HK-2 (cell line): ENCODE measurements around the gene SPINK6.

Experiments
- DNase-seq: peaks from one replicate; pipeline ENCODE4 v3.0.0-alpha.2; 2018; ENCODE audit not compliant: unreplicated experiment

SPINK6 gene, protein sequence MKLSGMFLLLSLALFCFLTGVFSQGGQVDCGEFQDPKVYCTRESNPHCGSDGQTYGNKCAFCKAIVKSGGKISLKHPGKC

DNA sequence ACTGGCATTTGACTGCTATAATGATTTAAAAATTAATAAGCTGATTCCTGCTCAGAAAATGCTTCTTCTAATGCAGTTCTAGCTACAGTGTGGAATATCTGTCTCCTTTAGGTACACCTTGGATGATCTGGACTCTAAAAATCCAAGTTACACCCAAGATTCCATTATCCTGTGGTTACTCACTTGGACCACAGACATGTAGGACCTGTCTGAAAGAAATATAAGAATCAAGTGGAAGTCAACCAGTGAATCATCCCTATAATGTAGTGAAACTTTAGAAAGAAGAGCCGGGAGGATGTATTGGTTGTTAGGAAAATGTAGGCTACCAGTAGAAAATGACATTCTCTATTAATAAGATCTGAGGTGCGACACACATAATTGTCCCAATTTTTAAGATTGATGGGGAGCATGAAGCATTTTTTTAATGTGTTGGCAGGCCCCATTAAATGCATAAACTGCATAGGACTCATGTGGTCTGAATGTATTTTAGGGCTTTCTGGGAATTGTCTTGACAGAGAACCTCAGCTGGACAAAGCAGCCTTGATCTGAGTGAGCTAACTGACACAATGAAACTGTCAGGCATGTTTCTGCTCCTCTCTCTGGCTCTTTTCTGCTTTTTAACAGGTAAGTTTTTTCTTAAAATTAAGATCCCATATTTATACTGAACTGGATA, at the start of gene SPINK6:
Gene SPINK6, plus strand, starts transcription at position 512 of the 673 bp plus-strand sequence. Its CDS starts 55 bp downstream, at position 567.
- DNase-seq = no peak

DNA sequence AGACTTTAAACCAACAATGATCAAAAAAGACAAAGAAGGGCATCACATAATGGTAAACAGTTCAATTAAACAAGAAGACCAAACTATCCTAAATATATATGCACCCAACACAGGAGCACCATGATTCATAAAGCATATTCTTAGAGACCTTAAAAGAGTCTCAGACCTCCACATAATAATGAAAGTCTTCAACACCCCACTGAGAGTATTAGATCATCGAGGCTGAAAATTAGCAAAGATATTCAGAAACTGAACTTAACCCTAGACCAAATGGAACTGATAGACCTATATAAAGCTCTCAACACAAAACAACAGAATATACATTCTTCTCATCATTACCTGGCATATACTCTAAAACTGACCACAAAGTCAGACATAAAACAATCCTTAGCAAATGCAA, 46.2 kb upstream of the SPINK6 start:
- DNase-seq = no peak

DNA sequence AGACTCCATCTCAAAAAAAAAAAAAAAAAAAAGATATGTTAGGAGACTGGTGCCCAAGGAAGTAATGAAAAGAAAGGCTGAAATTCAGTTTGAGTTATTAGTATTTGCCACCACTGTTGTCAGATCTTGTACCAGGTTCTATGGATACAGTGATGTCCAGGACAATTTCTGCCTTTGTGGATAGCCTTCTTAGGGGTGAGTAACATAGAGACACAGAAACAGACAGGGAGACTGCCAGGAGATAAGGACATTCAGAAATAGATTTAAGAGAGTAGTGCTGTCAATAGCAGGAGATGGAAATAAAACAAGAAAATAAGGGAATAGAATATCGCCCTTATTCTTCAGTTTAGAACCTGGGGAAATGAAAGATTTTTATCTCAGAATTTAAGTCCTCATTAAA, 40.8 kb upstream of the SPINK6 start:
- DNase-seq = no peak

DNA sequence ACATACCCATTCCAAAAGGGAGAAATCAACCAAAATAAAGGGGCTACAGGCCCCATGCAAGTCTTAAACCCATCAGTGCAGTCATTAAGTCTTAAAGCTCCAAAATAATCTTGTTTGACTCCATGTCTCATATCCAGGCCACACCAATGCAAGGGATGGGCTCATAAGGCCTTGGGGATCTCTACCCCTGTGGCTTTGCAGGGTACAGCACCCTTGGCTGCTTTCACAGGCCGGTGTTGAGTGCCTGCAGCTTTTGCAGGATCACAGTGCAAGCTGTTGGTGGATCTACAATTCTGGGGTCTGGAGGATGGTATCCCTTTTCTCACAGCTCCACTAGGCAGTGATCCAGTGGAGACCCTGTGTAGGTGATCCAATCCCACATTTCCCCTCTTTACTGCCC, 39.5 kb upstream of the SPINK6 start:
- DNase-seq = no peak

DNA sequence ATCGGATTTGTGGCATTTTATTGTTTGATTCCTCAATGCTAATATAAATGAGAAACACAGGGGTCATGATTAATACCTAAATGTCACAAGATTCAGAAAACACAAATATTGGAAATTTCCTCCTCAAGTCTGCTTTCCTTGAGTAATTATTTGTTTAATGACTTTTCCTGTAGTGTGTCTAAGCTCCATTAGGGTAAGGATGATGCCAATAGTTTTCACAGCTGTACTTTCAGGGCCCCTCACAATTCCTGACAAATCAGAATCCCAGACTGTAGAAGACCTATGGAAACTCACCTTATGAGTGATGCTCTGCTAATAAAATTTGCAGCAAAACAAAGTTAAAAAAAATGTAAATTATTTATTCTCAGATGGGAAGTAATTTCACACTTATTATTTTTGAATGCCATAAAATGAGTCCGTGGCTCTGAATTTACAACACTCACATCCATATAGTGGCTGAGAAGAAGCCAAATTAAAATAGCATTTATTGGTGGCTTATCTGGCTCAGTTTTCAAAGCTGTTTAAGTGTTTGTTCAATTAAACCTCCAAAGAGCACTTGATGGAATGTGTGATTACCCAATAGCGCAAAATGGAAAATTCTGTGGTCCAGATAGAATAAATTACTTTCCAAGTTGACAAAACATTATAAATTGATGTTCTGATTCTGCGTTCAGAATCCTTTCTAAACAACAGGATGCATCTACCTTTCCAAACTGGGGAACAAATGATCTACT, 36.1 kb upstream of the SPINK6 start:
- DNase-seq = no peak

DNA sequence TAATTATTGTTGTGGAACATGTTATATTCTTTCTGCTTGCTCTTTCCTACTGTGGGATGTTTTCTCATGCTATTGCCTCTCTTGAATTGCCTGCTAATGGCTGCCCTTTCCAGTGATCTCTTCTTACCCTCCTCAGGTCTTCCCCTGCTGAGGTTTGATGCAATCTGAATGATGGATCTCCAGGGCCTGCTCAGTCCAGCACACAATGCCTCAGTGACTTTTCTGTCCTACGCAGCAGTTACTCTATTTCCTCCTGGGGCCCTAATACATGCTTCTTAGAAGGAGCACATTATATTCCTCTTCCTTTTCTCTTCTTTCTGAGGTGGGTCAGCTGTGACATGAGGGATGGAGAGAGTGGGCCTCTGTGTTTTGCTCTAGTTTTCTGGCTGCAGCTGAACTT, 34.6 kb upstream of the SPINK6 start, which contains the start of gene SPINK14:
Gene SPINK14, plus strand, starts transcription at position 301 of the 400 bp plus-strand sequence. CDS start 1,187 bp downstream, outside the sequence.
- DNase-seq = no peak

DNA sequence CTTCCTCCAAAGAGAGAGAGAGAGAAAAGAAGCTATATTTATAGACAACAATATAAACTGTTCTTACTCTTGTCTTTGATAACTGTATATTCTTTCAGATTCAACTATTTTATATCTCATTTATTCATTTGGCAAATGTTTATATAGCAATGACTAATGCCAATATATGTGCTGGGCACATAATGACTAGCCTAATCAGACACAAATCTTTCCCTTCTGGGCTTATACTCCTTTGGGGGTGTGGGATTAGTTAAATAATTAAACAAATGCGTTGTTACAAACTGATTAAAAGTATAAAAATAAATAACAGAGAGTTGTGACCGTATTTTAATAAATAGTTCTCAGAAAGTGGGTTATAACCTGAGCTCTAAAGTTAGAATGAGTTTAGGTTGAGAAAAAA, 30.5 kb upstream of the SPINK6 start:
- no peak for DNase-seq

DNA sequence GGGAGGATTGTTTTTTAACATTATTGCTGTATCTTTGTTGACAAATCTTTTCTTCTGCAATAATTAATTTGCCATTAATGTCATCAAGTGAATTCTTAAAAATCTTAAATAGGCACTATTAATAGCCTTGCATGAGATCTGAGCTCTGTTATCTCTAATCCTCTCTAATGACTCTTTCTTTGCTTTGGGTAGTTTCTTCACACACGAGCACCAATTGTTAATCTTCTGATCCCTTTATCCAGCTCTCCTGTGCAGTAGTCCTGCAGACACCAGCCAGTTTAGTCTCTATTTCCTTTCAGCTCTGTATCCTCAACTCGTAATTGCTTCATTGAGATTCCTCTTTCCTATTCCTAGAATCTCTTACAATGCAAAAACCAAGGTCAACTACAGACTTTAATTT, 26.4 kb upstream of the SPINK6 start:
- DNase-seq = no peak

DNA sequence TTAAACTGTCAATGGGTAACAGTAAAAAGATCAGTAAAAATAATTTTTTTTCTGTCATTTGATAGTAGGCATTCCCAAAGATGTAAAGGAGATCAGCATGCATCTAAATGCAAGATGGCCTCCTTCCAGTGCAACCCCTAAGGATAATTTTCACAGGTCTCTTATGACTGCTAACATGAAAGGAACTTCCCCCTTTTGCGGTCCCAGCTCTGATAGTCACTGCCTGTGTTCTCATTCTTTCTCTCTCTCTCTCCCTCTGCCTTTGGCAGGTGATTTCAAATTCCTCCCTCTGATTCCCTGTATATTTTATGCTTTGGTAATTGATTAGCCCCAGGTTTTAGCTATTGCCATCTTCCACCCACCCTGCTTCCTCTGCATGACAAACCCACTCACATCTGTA, 25.6 kb upstream of the SPINK6 start:
- no peak for DNase-seq

DNA sequence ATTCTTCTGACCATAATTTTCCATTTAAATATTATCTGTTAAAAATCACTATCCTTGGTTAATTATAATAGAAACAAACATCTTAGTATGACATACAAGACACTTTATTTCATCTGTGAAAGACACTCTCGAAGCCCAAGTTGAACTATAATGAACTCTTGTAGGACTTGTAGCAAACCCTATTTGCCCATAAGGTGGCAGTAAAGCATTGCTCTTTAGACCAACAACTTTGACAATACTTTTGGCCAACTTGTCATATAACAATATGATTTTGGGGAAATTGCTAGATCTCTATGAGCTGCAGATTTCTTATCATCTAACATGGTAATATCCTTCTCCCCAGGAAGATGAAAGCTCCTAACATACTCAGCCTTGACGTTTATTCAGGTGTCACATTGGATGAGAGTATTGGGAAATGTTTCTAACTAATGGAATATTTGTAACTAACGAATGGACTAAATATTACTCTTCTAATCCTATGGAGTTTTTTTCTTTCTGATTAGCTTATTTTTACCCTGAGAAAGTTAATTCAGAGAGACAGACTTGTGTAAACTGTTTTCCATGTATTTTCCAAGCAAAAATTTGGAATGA, 23.5 kb upstream of the SPINK6 start:
- no peak for DNase-seq

DNA sequence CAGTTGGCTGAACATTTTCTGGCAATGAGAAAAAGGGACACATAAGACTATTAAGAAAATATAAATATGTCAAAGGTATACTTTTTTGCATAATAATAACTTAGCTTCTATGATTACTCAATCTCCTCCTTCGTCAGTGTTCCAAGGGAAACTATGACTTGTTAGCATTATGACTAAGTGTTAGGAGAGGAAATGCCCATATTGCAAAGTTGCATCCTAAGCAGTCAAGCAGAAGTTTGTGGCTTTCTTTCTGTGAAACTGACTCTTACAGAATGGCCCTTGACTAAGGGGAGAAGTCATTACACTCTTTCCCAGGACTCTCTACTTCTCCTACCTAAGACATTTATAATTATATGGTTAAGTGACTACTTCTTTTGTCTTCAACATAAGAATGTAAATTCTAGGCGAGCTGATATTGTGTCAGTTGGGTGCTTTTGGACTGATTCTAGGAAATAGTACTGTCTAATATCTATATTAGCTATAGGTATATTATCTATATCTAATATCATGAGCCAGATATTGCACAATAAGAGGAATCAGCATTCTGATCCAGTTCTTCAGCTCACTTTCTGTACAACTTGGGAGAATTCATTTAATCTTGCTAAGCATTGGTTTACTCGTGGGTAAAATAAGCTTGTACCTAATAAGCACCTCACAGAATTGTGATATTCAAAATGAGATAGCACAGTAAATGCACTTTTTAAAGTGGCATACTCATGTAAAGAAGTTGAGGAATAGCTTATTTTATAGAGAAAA, 16.4 kb upstream of the SPINK6 start:
- no peak for DNase-seq

DNA sequence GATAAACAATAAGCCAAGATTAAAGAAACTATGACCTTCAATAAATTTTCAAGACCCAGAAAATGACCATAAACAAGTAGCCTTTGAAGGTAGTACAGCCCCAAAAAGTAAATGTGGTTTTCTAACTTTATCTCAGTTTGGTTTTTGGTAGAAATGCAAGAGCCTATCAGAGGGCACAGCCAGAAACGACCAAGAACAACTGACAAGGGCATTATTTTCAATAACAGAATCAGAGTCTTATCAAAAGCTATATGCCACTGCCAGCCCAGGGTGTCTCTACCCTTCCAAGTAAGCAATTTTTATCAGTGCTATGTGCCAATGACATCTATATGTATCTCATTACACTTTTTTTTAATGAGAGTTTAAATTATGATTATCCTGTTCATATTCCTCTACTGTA, 11.8 kb upstream of the SPINK6 start:
- DNase-seq = no peak

DNA sequence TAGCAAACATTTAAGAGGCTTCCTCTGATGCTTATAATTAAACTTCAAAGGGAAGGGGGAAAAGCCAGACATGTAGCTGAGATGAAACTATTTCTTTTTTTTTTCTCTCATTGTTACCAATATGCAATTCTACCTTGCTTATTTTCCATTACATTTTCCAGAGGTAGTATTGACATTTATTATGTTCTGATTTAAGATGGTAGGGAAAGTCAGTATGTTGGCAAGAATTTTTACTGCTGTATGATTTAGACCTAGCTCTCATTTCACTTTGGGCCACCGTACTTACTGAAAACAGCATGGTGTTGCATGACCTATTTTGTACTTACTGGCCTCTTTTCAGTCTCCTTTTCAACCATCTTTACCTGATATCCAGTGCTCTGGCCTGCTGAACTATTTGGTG, 9.6 kb upstream of the SPINK6 start:
- no peak for DNase-seq

DNA sequence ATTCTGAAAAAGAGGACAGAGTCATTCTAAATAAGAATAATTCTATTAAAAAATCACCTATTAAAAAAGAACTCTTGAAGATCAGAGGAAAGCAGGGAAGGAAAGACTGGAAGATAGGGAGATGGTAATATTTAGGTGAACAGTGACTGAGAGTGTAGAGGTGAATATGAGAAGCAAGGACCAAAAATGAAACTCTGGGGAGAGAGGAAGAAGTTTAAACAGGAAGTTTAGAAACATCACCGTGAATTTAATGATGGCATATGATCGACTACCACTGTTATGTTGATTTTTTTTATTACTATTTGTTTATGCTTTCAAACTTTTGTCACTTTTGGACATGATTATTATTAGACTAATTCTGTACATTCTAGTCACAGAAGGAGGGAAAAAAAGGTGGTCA, 1.7 kb upstream of the SPINK6 start:
- DNase-seq = no peak

DNA sequence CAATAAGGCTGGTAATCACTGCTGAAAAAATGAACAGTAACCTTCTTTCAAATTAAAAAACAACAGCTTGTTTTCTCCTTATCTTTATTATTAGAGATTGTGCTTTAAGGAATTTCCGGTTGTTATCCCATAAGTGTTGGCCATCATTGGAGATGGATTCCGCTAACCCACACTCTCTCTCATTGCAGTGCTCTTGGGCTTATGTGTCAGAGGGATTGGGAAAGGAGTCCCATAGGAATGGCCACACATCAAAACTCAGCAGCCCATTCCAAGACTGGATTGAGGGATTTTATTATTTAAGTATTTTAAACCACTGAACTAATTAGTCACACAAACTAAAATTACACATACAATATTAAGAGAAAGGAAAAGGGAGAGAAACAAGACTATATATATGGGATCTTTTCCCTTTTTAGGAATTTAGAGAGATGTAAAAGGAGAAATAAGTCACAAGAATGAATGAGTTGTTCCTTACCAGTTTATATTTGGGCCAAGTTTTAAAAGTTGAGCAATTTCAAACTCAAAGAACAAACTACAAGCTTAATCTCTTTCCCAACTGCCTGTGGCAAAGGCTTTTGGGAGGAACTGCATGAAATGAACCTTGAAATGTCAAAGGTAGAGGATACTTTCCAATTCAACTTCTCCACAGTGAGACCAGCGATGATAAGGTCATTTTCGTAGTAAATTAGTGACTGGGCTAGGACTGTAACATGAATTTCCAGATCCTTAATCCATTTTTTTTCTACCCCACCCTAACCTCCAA, 2.4 kb downstream of the SPINK6 start:
- DNase-seq = no peak

DNA sequence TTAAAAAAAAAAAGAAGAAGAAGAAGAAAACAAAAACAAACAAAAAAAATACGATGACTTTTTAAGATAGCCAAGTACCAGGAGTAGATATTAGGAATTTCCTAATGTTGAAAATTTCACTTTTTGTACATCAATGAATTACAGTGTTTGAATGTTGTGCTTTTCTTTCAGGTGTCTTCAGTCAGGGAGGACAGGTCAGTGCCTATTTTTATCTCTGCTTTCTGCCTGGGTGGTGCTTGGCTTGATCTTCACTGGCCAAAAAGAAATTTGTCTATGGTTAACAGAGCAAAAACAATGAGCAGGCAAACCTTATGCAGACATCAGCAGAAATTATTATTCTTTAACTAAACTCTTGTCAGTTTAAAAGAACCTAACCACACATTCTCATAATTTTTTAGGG, 3.0 kb downstream of the SPINK6 start:
- DNase-seq = no peak

DNA sequence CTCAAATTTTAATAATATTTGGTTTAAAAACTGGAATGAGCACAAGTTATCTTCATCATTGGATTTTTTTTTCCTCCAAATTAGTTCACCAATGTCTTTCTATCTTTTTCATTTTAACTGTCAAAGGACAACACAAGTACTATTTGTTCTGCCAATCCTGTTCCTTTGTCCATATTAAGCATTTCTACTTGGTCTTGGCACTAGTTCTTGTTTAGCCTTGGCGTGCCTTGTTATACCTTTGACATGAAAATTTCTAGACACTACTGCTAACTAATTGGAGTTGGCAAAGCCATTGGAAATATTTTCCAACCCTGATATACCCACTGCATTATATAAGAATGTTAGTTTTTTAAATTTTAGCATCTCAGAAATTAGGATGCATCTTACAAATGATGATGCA, 3.8 kb downstream of the SPINK6 start:
- no peak for DNase-seq

DNA sequence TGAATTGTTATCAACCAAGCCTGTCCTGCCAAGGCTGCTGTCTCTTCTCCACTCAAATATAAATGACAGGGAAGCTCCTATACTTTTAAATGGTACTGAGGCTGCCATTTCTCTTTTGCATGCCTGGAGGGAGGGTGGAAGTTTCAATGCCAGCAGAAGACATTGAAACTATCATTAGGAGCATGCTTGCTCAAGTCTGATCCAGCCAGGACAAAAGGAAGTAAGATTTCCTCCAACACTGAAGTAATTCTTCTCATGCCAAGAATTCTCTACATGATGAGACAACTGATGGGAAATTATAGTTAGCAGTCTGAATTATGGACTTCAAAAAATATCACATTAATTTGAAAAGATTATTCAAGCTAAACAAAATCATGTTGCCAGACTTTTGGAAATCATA, 5.4 kb downstream of the SPINK6 start:
- no peak for DNase-seq

DNA sequence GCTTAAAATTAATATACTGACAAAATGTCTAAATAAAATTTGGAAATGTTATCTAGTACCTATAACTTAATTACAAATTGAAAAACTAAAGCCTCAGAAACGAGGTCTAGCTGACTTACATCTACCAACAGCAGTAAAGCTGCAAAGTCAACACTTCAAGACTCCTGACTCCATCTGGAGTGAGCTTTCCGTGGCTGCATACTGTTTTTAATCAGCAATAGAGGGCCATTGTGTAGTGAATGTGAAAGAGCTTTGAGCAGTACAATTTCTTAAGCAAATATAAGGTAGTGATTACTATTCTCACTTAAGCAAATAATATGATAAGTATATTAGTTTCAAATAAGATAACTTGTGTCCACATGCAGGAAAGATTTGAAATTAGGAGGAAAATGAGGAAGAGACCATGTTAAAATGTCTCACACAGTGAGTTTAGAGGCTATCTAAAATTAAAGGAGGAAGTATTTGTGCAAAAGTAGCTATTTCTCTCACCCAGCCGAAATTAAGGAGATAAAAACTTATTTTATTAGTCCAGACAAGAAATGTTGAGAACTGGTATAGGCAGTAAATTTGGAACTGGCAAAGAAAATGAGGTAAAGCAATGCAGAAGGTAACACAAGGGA, 6.4 kb downstream of the SPINK6 start:
- no peak for DNase-seq

DNA sequence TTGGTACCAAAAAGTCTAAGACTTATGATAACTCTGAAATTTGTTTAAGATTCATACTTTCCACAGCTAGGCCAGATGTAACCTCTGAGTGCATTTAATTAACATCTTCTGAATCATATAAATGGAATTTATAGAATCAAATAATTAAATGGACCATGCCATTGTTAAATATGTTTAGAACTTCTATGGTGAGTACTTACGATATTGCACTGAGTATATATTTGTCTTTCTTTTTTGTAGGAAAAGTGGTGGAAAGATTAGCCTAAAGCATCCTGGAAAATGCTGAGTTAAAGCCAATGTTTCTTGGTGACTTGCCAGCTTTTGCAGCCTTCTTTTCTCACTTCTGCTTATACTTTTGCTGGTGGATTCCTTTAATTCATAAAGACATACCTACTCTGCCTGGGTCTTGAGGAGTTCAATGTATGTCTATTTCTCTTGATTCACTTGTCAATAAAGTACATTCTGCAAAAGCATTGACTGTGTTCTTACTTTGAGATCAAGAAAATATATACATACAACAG, 11.9 kb downstream of the SPINK6 start:
- DNase-seq = no peak

DNA sequence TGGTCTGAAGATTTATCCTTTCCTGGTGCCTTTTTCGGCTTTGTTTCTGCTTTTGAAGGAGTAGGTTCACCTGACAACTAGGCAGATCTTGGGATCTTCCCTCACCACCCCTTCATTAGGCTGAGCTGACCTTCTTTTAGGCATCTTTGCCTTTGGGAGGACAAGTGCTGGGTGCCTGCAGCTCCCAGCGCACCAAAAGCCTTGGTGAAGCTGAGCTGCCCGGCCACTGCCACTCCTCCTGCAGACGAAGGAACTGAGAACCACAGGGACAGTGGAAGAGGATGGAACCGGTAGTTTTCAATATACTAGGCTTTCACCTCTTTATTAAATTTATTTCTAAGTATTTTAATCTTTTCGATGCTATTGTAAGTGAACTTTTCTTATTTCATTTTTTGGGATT, 18.7 kb downstream of the SPINK6 start:
- DNase-seq = no peak
